Neuronal stem cell (in vitro differentiated cells): Measurements from ENCODE around the gene SLX4IP.

Source experiments
- DNase-seq: peaks from one replicate; pipeline ENCODE4 v3.0.0-alpha.2; 2013; ENCODE audit warnings: low spot score
- H2AFZ ChIP-seq: one replicate; pipeline ENCODE4 v1.6.1; 2013; ENCODE audit warnings: mild to moderate bottlenecking, low read length, inconsistent platforms
- H2AK5ac ChIP-seq: 2 replicates; pipeline ENCODE4 v1.6.1; 2013; ENCODE audit warnings: low read depth, mild to moderate bottlenecking, inconsistent platforms, low read length, moderate library complexity, mixed read lengths
- H2BK120ac ChIP-seq: 2 replicates; pipeline ENCODE4 v1.6.1; 2013; ENCODE audit warnings: low read depth, mild to moderate bottlenecking, inconsistent platforms, low read length, moderate library complexity, mixed read lengths
- H2BK12ac ChIP-seq: one replicate; pipeline ENCODE4 v1.6.1; 2013; ENCODE audit warnings: low read length, inconsistent platforms
- H2BK15ac ChIP-seq: 2 replicates; pipeline ENCODE4 v1.6.1; 2013; ENCODE audit warnings: mild to moderate bottlenecking, low read length, inconsistent platforms, mixed read lengths
- H2BK5ac ChIP-seq: one replicate; pipeline ENCODE4 v1.6.1; 2013; ENCODE audit warnings: inconsistent platforms, mild to moderate bottlenecking, low read length, moderate library complexity
- H3K14ac ChIP-seq: one replicate; pipeline ENCODE4 v1.6.1; 2013; ENCODE audit warnings: low read length, inconsistent platforms
- H3K18ac ChIP-seq: 2 replicates; pipeline ENCODE4 v1.6.1; 2013; ENCODE audit warnings: low read length, inconsistent platforms
- H3K23ac ChIP-seq: 2 replicates; pipeline ENCODE4 v1.6.1; 2013; ENCODE audit warnings: low read depth, mild to moderate bottlenecking, mixed read lengths, low read length, inconsistent platforms; ENCODE audit not compliant: poor library complexity
- H3K27ac ChIP-seq: replicated peaks from 3 replicates; pipeline ENCODE4 v1.5.1; 2013; ENCODE audit warnings: low read length, inconsistent platforms
- H3K27me3 ChIP-seq, 3 experiments: 2 replicates each; pipeline ENCODE4 v1.6.1; 2013; ENCODE audit warnings: low read length in 3 of 3, mild to moderate bottlenecking in 2 of 3, inconsistent platforms in 1 of 3, low read depth in 1 of 3, mixed read lengths in 1 of 3, moderate library complexity in 1 of 3; ENCODE audit not compliant: control insufficient read depth in 3 of 3, insufficient read depth in 3 of 3
- H3K36me3 ChIP-seq, 2 donors: replicated peaks in 1 of 2; 2 replicates each; pipeline ENCODE4 v1.6.1; 2013; ENCODE audit warnings: low read length in 2 of 2; ENCODE audit not compliant: control insufficient read depth in 2 of 2, insufficient read depth in 2 of 2
- H3K4ac ChIP-seq: 2 replicates; pipeline ENCODE4 v1.6.1; 2013; ENCODE audit warnings: inconsistent platforms, mild to moderate bottlenecking, low read length, moderate library complexity
- H3K4me1 ChIP-seq, 2 donors: 1 replicate in 1 of 2; 2 replicates in 1 of 2; pipeline ENCODE4 v1.6.1; 2013; ENCODE audit warnings: low read length in 2 of 2, low read depth in 1 of 2; ENCODE audit not compliant: control insufficient read depth in 2 of 2, insufficient read depth in 1 of 2
- H3K4me2 ChIP-seq: one replicate; pipeline ENCODE4 v1.6.1; 2013; ENCODE audit warnings: mild to moderate bottlenecking, low read length, inconsistent platforms; ENCODE audit not compliant: insufficient read depth, poor library complexity, severe bottlenecking
- H3K4me3 ChIP-seq, 2 donors: 2 replicates each; pipeline ENCODE4 v1.5.1; 2013; ENCODE audit warnings: low read length in 2 of 2, mild to moderate bottlenecking in 2 of 2, inconsistent platforms in 1 of 2, moderate library complexity in 1 of 2
- H3K79me1 ChIP-seq: one replicate; pipeline ENCODE4 v1.6.1; 2013; ENCODE audit warnings: low read depth, mild to moderate bottlenecking, inconsistent platforms, low read length, moderate library complexity
- H3K9ac ChIP-seq: one replicate; pipeline ENCODE4 v1.6.1; 2013; ENCODE audit warnings: mild to moderate bottlenecking, low read depth, low read length, inconsistent platforms; ENCODE audit not compliant: poor library complexity
- H3K9me3 ChIP-seq, 2 donors: replicated peaks in 1 of 2; 2 replicates each; pipeline versions ENCODE3 to v1.6.1; 2013; ENCODE audit warnings: low read length in 2 of 2, mild to moderate bottlenecking in 2 of 2, inconsistent platforms in 1 of 2, low read depth in 1 of 2, mixed read lengths in 1 of 2, moderate library complexity in 1 of 2; ENCODE audit not compliant: control insufficient read depth in 2 of 2, insufficient read depth in 1 of 2
- H4K8ac ChIP-seq: one replicate; pipeline ENCODE4 v1.6.1; 2013; ENCODE audit warnings: low read depth, mild to moderate bottlenecking, inconsistent platforms, low read length, moderate library complexity
- H4K91ac ChIP-seq: one replicate; pipeline ENCODE4 v1.6.1; 2013; ENCODE audit warnings: low read length, low read depth, mild to moderate bottlenecking, inconsistent platforms; ENCODE audit not compliant: poor library complexity
- WGBS, 2 donors: extraction: QIAGEN DNeasy Blood & Tissue Kit; methylation state at CpG; one replicate each; pipeline ENCODE4 v1.1.7; 2013; ENCODE audit warnings: missing lambda C conversion rate in 2 of 2, mixed read lengths in 1 of 2; ENCODE audit not compliant: insufficient read length in 2 of 2, insufficient replicate concordance in 1 of 2; ENCODE audit errors: extremely low coverage in 2 of 2; 5-methylcytosine and 5-hydroxymethylcytosine counted together

The SLX4IP gene

DNA sequence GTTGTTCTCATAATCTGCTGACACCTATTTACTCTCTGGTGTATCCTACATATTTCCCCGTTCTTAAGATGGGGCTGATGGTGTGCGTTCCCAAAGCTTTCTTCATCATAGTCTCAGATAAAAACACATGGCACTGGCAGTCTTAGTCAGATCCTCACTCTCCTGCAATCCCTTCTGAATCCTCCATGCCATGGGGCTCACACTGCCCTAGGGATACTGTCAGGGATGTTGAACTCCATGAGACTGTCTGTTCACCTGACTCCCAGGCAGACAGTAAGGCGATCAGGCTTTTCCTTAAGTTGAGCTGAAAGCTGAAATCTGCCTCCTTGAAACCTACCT is 76.0 kb downstream of the SLX4IP start:
- Histone ChIP-seq H3K36me3 (no peaks in the 10 kb centered on the region), H3K27me3 (no peaks in the 10 kb centered on the region), H2BK12ac (no peak overlapping the region), H2AK5ac (no peak overlapping the region), H2BK5ac (no peak overlapping the region), H3K4ac (no peak overlapping the region), H4K8ac (no peak overlapping the region), H3K9ac (no peak overlapping the region), H2AFZ (no peak overlapping the region), H2BK15ac (no peak overlapping the region), H2BK120ac (no peak overlapping the region), H3K79me1 (no peaks in the 10 kb centered on the region), H3K23ac (no peak overlapping the region), H3K27ac (no peak overlapping the region), H3K18ac (no peak overlapping the region), H4K91ac (no peak overlapping the region), H3K14ac (no peak overlapping the region), H3K9me3 (no peaks in the 10 kb centered on the region), H3K4me3 (no peak overlapping the region), H3K4me2 (no peak overlapping the region), H3K4me1 (peaks cover 8 to 13% of the 10 kb centered on the region in 2 donors)
- DNase-seq: no peak
- no CpG with 5 or more reads among the region's 3 CpGs for WGBS, 2 donors

DNA sequence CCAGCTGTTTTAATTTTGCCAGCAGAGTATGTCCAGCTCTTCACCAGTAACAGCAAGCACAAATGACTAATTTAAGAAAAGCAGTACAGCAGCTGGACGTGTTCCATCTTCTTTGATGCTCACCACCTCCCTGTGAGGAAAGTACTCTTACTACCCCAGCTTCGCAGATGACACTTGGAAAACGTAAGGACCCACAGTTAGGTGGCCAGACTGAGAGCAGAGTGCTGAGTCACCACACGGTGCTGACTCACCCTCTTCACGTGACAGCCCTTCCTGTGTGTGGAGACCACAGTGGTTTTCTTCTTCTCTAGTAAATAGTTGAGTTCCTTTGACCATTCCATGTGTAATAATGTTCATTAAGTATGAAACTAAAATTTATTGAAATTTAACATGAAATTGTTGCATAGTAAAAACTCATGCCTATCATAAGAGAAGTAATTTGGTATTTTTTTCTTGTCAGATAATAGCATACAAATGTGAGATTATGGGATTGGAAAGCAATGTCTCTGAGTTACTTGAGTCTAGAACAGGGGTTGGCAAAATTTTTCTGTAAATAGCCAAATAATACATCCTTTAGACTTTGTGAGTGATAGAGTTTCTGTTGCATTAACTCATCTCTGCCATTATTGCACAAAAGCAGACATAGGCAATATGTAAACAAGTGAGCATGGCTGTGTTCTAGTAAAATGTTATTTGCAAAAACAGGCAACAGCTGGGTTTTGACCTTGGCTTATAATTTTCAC is 76.6 kb downstream of the SLX4IP start:
- no CpG with 5 or more reads among the region's 5 CpGs for WGBS, 2 donors
- no peak for DNase-seq
- no peak overlapping the region for H4K8ac ChIP-seq
- H3K18ac ChIP-seq: peak overlapping the region; percentile 11
- H2BK15ac ChIP-seq: no peak overlapping the region
- no peak overlapping the region for H4K91ac ChIP-seq
- no peaks in the 10 kb centered on the region for H3K27me3 ChIP-seq
- H3K4me2 ChIP-seq: no peak overlapping the region
- H3K14ac ChIP-seq: no peak overlapping the region
- no peak overlapping the region for H3K23ac ChIP-seq
- no peak overlapping the region for H3K4me3 ChIP-seq
- no peak overlapping the region for H3K9ac ChIP-seq
- no peak overlapping the region for H3K4ac ChIP-seq
- no peaks in the 10 kb centered on the region for H3K9me3 ChIP-seq
- H2BK5ac ChIP-seq: no peak overlapping the region
- H2AK5ac ChIP-seq: no peak overlapping the region
- no peak overlapping the region for H3K27ac ChIP-seq
- no peaks in the 10 kb centered on the region for H3K36me3 ChIP-seq
- no peak overlapping the region for H2AFZ ChIP-seq
- H2BK12ac ChIP-seq: no peak overlapping the region
- H2BK120ac ChIP-seq: no peak overlapping the region
- no peaks in the 10 kb centered on the region for H3K79me1 ChIP-seq
- H3K4me1 ChIP-seq: peaks cover 8 to 13% of the 10 kb centered on the region in 2 donors

DNA sequence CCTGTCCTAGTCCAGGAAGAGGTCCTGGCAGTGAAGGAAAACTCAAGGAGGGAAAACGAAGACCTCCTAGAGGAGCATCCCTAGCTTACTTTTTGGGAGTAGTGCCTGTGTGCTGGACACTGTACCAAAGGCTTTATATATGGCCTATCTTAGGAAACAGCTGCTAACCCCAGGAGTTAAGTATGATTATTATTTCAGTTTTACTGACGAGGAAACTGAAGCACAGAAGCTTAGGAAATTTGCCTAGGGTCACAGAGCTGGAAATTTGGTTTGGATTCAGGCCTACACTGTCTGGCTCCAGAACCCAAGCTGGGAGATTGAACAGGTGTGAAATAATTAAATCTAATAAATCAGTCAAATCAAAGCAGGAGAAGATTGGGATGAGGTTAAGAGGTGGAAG is 78.0 kb downstream of the SLX4IP start:
- no peak overlapping the region for H3K27ac ChIP-seq
- H3K4me3 ChIP-seq: no peak overlapping the region
- H2BK5ac ChIP-seq: no peak overlapping the region
- no peak overlapping the region for H3K4me2 ChIP-seq
- H2BK15ac ChIP-seq: no peak overlapping the region
- no peak overlapping the region for H3K9ac ChIP-seq
- no peaks in the 10 kb centered on the region for H3K36me3 ChIP-seq
- no peak overlapping the region for H2BK12ac ChIP-seq
- no peak overlapping the region for H3K18ac ChIP-seq
- no peaks in the 10 kb centered on the region for H3K9me3 ChIP-seq
- no peak overlapping the region for H3K4ac ChIP-seq
- DNase-seq: no peak
- no peak overlapping the region for H2AFZ ChIP-seq
- no peak overlapping the region for H4K91ac ChIP-seq
- no peaks in the 10 kb centered on the region for H3K27me3 ChIP-seq
- H4K8ac ChIP-seq: no peak overlapping the region
- no peak overlapping the region for H3K14ac ChIP-seq
- no peaks in the 10 kb centered on the region for H3K79me1 ChIP-seq
- H3K4me1 ChIP-seq: peaks cover 8 to 13% of the 10 kb centered on the region in 2 donors
- no peak overlapping the region for H2AK5ac ChIP-seq
- H3K23ac ChIP-seq: no peak overlapping the region
- H2BK120ac ChIP-seq: no peak overlapping the region
- no CpG with 5 or more reads among the region's 2 CpGs for WGBS, 2 donors

DNA sequence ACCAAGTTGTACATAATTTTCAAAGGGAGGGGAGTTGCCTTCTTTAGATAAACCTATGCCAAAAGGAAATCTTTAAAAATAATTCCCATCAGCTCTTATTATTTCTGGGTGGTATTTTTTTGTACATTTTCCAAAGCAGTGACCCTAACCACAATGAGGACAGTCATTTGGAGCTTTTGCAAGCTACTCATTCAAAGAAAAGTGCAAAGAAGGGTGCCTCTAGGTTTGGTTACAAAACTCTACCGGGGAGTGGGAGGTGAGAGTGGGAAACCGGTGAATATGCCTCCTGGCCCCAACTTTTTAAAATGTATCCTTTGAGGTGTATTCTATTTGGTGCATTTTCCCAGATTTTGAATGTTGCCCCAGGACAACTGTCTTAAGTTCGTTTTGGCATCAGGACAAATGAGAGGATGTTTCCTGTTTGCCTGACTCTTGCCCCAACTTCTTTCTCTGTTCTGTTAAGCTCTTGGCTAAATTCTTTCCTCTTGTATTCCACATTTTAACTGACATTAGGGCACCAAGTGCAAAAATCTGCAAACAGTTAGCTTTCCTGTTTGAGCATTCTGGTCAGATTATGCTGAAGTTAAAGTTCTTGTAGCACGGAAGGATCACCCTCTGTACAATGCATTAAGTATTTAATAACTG is 78.9 kb downstream of the SLX4IP start:
- Histone ChIP-seq H3K79me1 (no peaks in the 10 kb centered on the region), H3K9ac (no peak overlapping the region), H3K36me3 (no peaks in the 10 kb centered on the region), H3K4me1 (peaks cover 7% of the 10 kb centered on the region in 2 donors), H3K23ac (no peak overlapping the region), H3K4ac (no peak overlapping the region), H4K8ac (no peak overlapping the region), H2BK5ac (no peak overlapping the region), H3K4me2 (no peak overlapping the region), H2AFZ (no peak overlapping the region), H4K91ac (no peak overlapping the region), H3K9me3 (no peaks in the 10 kb centered on the region), H2BK12ac (no peak overlapping the region), H3K18ac (no peak overlapping the region), H2BK120ac (no peak overlapping the region), H3K4me3 (no peak overlapping the region), H2BK15ac (no peak overlapping the region), H2AK5ac (no peak overlapping the region), H3K14ac (no peak overlapping the region), H3K27ac (no peak overlapping the region), H3K27me3 (no peaks in the 10 kb centered on the region)
- no CpG with 5 or more reads among the region's 4 CpGs for WGBS, 2 donors
- DNase-seq: no peak
